ENCODE measurements around the gene OR2S2.

GRCh38 chr9:35972093-35972492 lies 14.1 kb upstream of the OR2S2 start:
- TF ChIP-seq CTCF (conservative IDR thresholded peaks at IDR 0.05; ENCODE audit: low read length) = no peak
- no peak for TF ChIP-seq EZH2phosphoT487 (IDR thresholded peaks at IDR 0.05; ENCODE audit: borderline replicate concordance)
